ENCODE measurements around the gene HTATSF1.

DNA sequence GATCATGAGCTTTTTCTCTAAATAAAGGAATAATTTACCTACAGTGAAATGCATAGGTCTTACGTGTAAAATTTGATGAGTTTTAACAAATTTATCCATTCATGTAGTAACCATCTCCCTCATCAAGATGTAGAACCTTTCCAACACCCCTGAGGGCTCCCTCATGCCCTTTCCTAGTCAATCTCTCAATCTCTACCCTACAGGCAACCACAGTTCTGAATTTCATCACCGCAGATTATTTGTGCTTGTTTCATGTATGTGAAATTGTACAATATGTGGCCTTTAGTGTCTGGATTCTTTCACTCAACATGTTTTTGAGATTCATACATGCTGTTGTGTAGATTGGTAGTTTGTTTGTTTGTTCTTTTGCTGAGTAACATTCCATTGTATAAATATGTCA lies 36.7 kb downstream of the HTATSF1 start:
- no peak for TF ChIP-seq POLR2A (IDR thresholded peaks at IDR 0.05; ENCODE audit: low read depth, low read length)
- TF ChIP-seq POLR2AphosphoS5 (IDR thresholded peaks at IDR 0.05; ENCODE audit: low read depth, low read length): no peak

Measured in GM12891 (cell line).